HG03039 (cell line): ENCODE measurements around the gene KDM4B.
"Not testable (repeated sequence)": the region's sequence is repeated elsewhere in the genome, so short reads cannot be mapped to it uniquely, and the experiment has no call there.

ENCODE experiments used
- ATAC-seq: cut with Tn5 transposase; IDR thresholded peaks from one replicate; pipeline ENCODE4 v1.9.1; 2021; ENCODE audit warnings: mild to moderate bottlenecking, moderate library complexity; ENCODE audit not compliant: unreplicated experiment

The KDM4B gene

GRCh38 chr19:5193192-5193591 lies 224.3 kb downstream of the KDM4B start:
- ATAC-seq: no peak

- no peak for ATAC-seq
Measured at GRCh38 chr19:5194641-5195040, 225.7 kb downstream of the KDM4B start.

DNA sequence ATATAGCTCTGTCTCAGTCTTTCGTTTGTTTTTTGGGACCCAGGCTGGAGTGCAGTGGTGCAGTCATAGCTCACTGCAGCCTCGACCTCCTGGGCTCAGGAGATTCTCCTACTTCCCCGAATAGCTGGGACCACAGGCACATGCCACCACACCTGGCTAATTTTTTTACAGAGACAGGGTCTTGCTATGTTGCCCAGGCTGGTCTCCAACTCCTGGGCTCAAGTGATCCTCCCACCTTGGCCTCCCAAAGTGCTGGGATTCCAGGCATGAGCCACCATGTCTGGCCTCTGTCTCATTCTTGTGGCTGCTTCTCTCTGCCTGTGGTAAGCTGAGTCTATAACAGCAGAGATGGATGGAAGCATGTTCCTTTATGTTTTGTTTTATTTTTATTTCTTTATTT lies 226.7 kb downstream of the KDM4B start:
- ATAC-seq: not testable (repeated sequence)

GRCh38 chr19:5196832-5197231 lies 227.9 kb downstream of the KDM4B start:
- no peak for ATAC-seq

DNA sequence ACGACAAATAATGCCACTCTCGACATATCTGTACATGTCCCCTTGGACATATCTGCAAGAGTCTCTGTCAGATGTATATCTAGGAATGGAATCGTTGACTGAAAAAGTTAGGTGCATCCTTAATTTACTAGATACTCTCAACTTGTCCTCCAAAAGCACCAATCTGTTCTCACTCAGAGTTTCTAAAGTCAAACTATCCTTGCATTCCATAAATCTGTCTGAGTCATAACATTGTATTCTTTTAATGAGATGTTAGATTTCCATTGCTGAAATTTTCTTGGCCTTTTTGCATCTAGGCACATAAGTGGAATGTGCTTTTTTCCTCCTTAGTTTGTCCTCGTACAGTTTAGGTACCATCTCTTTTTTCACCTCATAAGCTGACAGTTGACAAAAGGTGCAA lies 231.9 kb downstream of the KDM4B start:
- no peak for ATAC-seq

GRCh38 chr19:5202553-5202952 lies 233.6 kb downstream of the KDM4B start:
- no peak for ATAC-seq
